ENCODE data around the gene CD84. TPM values are rescaled to one million over a fixed set of nuclear protein-coding genes. Genes with fewer than 3 reads are reported as not detected.

The CD84 gene
- polyA plus RNA-seq, 3 donors: 14.5 to 33.5 (median 31.8) TPM

GRCh38 chr1:160626509-160627342 is 47.4 kb upstream of the CD84 start:
- WGBS (ENCODE audit: insufficient coverage): 100% methylated on average over 1 of the region's 1 CpG
- TF ChIP-seq, protein P1, sequence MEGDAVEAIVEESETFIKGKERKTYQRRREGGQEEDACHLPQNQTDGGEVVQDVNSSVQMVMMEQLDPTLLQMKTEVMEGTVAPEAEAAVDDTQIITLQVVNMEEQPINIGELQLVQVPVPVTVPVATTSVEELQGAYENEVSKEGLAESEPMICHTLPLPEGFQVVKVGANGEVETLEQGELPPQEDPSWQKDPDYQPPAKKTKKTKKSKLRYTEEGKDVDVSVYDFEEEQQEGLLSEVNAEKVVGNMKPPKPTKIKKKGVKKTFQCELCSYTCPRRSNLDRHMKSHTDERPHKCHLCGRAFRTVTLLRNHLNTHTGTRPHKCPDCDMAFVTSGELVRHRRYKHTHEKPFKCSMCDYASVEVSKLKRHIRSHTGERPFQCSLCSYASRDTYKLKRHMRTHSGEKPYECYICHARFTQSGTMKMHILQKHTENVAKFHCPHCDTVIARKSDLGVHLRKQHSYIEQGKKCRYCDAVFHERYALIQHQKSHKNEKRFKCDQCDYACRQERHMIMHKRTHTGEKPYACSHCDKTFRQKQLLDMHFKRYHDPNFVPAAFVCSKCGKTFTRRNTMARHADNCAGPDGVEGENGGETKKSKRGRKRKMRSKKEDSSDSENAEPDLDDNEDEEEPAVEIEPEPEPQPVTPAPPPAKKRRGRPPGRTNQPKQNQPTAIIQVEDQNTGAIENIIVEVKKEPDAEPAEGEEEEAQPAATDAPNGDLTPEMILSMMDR (IDR thresholded peaks at IDR 0.05): no peak
- H3K79me2 ChIP-seq (ENCODE audit: insufficient read depth, low read length): no peaks in the 10 kb centered on the region
- no peak overlapping the region for H3K9ac ChIP-seq (ENCODE audit: insufficient read depth, low read length, poor library complexity, severe bottlenecking)
- Mint-ChIP-seq H3K9me3 (peaks cover 0 to 2% (median 0%) of the 10 kb centered on the region in 7 donors), H3K27me3 (ENCODE audit: low read depth in 3 of 3) (peaks cover 0 to 3% (median 0%) of the 10 kb centered on the region in 3 donors), H3K36me3 (peaks cover 0 to under 1% of the 10 kb centered on the region in 2 donors), H3K4me1 (peaks cover 55% of the 10 kb centered on the region), H3K27ac (peak overlapping the region in 4 of 7 donors; percentile 2 to 71 (median 12)), H3K4me3 (no peak overlapping the region)
- no peaks in the 10 kb centered on the region for H3K36me3 ChIP-seq (replicated peaks in 1 of 2; ENCODE audit: control insufficient read depth in 1 of 2, insufficient read depth in 2 of 2, low read length in 2 of 2)
- H2AFZ ChIP-seq (ENCODE audit: insufficient read depth, low read depth, low read length, poor library complexity, severe bottlenecking): no peak overlapping the region
- no peaks in the 10 kb centered on the region for H3K9me3 ChIP-seq (replicated peaks in 1 of 2; ENCODE audit: control insufficient read depth in 1 of 2, insufficient read depth in 1 of 2, low read length in 2 of 2)
- DNase-seq: peak in 2 of 3 donors; percentile 19 to 29
- H4K20me1 ChIP-seq (ENCODE audit: insufficient read depth, low read length): no peaks in the 10 kb centered on the region
- H3K27ac ChIP-seq (ENCODE audit: low read depth in 1 of 2, low read length in 2 of 2): no peak overlapping the region
- no peak overlapping the region for H3K4me3 ChIP-seq (replicated peaks in 1 of 3; ENCODE audit: low read depth in 2 of 3, low read length in 3 of 3)
- intact Hi-C loops (cut with micrococcal nuclease): no loop called here
- H3K4me1 ChIP-seq (ENCODE audit: control insufficient read depth in 1 of 2, insufficient read depth in 2 of 2, low read length in 2 of 2): peaks cover 39 to 47% of the 10 kb centered on the region in 2 donors
- H3K27me3 ChIP-seq (ENCODE audit: control insufficient read depth in 2 of 2, insufficient read depth in 2 of 2, low read length in 2 of 2): no peaks in the 10 kb centered on the region
- H3K4me2 ChIP-seq (replicated peaks; ENCODE audit: extremely low read depth, low read length, poor library complexity, severe bottlenecking): no peak overlapping the region

DNA sequence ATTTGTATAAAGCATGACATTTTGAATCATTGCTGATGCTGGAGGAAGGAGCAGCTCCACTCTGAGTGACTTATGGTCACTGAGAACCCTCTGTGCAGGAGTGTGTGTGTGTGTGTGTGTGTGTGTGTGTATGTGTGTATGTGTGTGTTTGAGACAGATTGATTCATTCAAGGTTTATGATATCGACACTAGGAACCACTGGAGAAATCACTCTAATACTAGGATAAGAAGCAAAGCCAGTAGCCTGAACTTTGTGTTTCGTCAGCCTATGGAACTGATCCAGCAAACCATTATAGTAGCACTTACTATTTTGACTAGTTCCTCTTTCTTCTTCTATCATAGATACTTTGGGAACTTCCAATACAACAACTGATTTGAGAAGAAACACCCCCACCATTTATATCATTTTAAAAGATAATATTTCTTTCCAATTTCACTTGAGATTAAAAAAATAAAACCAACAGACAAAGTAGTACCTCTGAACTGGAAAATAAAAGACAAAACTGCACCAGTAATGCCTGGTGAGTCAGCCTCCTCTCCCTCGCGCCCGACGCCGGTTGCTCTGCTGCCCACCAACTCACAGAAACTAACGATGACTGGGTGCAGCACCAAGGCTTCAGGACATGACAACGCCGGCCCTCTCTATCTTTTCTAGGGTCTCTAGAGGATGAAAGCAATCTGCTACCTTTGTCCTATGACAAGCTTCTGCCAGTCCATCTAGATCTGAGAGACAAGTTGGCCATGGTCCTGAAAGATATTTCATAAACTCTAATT is 46.6 kb upstream of the CD84 start:
- Histone ChIP-seq H4K20me1 (ENCODE audit: insufficient read depth, low read length) (no peaks in the 10 kb centered on the region), H3K9ac (ENCODE audit: insufficient read depth, low read length, poor library complexity, severe bottlenecking) (no peak overlapping the region), H3K36me3 (replicated peaks in 1 of 2; ENCODE audit: control insufficient read depth in 1 of 2, insufficient read depth in 2 of 2, low read length in 2 of 2) (no peaks in the 10 kb centered on the region), H3K4me3 (replicated peaks in 1 of 3; ENCODE audit: low read depth in 2 of 3, low read length in 3 of 3) (no peak overlapping the region), H3K4me2 (replicated peaks; ENCODE audit: extremely low read depth, low read length, poor library complexity, severe bottlenecking) (peak overlapping the region; percentile 40), H2AFZ (ENCODE audit: insufficient read depth, low read depth, low read length, poor library complexity, severe bottlenecking) (no peak overlapping the region), H3K4me1 (ENCODE audit: control insufficient read depth in 1 of 2, insufficient read depth in 2 of 2, low read length in 2 of 2) (peaks cover 41 to 50% of the 10 kb centered on the region in 2 donors), H3K79me2 (ENCODE audit: insufficient read depth, low read length) (no peaks in the 10 kb centered on the region), H3K9me3 (replicated peaks in 1 of 2; ENCODE audit: control insufficient read depth in 1 of 2, insufficient read depth in 1 of 2, low read length in 2 of 2) (no peaks in the 10 kb centered on the region), H3K27me3 (ENCODE audit: control insufficient read depth in 2 of 2, insufficient read depth in 2 of 2, low read length in 2 of 2) (no peaks in the 10 kb centered on the region), H3K27ac (ENCODE audit: low read depth in 1 of 2, low read length in 2 of 2) (peak overlapping the region in 1 of 2 donors; percentile 43)
- Mint-ChIP-seq H3K36me3 (no peaks in the 10 kb centered on the region), H3K4me3 (peak overlapping the region in 1 of 2 donors; percentile 46), H3K27me3 (ENCODE audit: low read depth in 3 of 3) (peaks cover 0 to 3% (median 0%) of the 10 kb centered on the region in 3 donors), H3K4me1 (peaks cover 59% of the 10 kb centered on the region), H3K9me3 (peaks cover 0 to 2% (median 0%) of the 10 kb centered on the region in 7 donors), H3K27ac (peak overlapping the region in 5 of 7 donors; percentile 4 to 82 (median 65))
- WGBS (ENCODE audit: insufficient coverage): 60% methylated on average over 8 of the region's 10 CpGs
- TF ChIP-seq, protein P1 (IDR thresholded peaks at IDR 0.05): no peak
- peak; percentile 33 to 60 (median 50) for DNase-seq
- intact Hi-C loops (cut with micrococcal nuclease): no loop called here

Measured in CD14-positive monocyte (primary cell).